GM18508 (cell line): ENCODE data around the gene GUCY2D.
"Not testable (repeated sequence)": the region's sequence is repeated elsewhere in the genome, so short reads cannot be mapped to it uniquely, and the experiment has no call there.

Experiments
- ATAC-seq: cut with Tn5 transposase; IDR thresholded peaks from one replicate; pipeline ENCODE4 v1.9.1; 2021; ENCODE audit warnings: moderate number of reproducible peaks; ENCODE audit not compliant: insufficient read depth, unreplicated experiment

Gene GUCY2D

DNA sequence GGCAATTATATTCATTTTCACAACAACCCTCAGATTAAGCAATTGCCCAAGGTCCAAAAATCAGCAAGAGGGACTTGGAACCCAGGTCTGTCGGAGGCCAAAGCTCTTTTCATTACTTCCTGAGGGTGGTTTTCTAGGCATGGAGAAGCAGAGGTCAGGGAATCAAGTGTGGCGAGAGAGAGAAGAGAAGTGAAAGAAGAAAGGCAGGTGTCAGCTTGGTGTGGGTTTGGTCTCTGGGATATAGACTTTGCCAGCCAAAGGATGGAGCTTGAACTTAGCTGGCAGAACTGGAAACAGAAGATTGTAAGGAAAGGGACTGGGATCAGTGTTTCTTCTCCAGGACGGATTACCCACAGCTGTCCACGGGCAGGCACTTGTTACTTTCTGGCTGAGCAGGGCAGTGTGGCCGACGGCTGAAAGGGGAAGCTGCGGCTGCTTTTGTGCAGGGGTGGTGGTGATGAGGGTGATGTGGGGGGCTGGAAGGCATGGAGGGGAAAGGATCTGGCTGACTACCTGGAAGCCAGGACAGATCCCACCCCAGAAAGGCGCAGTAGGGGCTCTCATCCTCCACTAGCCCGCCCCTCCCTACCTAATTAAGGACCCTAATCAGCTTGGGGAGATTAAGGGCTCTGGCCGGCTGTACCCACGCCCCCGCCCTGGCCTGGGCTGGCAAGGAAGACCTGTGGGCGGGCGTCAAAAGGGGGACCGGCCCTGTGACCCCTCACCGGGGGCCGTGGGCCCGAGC, at the start of gene GUCY2D:
TSS of gene GUCY2D (plus strand) at position 640 of the 745 bp plus-strand sequence. CDS start 433 bp downstream, outside the sequence.
- ATAC-seq: no peak

DNA sequence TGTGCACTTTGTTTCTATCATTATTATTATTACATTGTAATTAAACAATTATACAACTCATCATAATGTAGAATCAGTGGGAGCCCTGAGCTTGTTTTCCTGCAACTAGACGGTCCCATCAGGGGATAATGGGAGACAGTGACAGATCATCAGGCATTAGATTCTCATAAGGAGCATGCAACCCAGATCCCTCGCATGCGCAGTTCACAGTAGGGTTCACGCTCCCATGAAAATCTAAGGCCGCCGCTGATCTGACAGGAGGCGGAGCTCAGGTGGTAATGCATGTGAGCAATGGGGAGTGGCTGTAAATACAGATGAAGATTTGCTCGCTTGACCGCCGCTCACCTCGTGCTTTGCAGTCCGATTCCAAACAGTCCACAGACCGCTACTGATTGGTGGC, 49.1 kb upstream of the GUCY2D start:
- not testable (repeated sequence) for ATAC-seq

DNA sequence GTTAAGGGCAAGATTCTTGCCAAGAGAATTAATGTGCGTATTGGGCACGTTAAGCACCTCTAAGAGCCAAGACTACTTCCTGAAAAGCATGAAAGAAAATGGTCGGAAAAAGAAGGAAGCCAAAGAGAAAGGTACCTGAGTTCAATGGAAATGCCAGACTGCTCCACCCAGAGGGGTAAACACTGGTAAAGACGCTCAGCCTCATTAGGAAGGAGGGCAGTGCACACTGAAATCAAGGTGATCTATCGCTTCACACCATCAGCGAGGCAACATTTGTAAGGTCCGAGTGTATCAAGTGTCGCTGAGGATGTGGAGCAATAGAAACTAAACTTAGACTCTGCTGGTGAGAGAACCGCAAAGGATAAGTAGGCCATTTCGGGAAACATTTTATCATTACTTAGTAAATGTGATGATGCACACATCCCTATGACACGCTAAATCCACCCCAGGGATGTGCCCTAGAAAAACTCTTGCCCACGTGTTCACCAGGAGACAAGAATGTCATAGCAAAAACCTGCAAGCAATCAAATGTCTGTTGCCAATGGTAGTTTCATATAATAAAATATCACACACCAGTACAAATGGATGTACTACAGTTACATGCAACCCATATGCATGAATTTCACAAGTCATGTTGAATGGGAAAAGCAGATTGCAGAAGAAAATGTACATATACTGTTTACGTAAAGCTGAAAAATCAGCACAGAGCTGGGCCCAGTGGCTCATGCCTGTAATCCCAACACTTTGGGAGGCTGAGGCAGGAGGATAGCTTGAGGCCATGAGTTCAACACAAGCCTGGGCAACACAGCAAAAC, 46.8 kb upstream of the GUCY2D start:
- ATAC-seq: no peak

DNA sequence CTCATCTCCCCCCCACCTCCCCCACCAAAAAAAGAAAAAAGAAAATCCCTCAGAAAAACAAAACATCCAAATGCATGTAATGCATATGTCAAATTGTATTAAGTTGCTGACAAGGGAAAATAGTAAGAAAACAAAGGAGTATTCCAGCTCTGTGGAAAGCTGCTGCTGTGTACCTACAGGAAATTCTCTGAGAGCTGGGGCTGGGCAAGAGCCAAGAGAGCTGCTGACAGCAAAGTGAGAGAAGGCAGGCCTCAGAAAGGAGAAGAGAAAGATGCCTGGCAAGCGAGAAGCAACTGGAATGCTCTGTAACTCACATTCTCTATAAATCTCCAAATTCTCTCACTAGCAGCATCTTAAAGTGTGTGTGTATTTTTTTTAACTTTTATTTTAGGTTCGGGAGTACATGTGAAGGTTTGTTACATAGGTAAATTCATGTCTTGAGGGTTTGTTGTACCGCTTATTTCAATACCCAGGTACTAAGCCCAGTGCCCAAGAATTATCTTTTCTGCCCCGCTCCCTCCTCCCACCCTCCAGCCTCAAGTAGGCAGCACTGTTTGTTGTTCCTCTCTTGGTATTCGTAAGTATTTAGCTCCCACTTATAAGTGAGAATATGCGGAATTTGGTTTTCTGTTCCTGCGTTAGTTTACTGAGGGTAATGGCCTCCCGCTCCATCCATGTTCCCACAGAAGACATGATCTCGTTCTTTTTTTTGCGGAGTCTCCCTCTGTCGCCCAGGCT, 46.0 kb upstream of the GUCY2D start:
- no peak for ATAC-seq

DNA sequence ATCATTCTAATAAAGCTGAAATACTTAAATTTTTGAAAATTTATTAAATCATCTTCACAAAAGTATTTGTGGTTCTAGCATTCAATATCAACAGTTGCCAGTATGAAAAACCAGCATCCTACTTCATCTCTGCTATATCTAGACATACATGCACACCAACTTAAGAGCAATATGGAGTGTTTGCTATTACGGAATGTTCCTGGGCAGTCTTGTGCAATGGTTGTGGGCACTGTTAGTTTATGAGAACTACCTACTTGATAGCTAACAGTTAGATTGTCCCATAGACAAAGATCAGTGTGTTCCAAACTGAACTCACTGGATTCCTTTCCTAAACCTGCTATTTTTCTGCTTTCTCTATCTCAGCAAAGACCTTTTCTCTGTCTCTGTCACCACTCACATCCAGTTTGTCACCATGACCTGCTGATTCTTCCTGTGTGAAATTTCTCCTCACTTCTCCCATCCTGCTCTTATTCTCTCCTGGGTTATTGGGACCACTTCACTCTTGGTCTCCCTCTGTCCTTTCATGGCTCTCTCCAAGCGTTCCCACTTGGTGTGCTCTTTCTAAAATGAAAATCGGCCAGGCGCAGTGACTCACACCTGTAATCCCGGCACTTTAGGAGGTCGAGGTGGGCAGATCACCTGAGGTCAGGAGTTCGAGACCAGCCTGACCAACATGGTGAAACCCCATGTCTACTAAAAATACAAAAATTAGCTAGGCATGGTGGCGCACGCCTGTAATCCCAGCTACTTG, 42.7 kb upstream of the GUCY2D start:
- no peak for ATAC-seq

DNA sequence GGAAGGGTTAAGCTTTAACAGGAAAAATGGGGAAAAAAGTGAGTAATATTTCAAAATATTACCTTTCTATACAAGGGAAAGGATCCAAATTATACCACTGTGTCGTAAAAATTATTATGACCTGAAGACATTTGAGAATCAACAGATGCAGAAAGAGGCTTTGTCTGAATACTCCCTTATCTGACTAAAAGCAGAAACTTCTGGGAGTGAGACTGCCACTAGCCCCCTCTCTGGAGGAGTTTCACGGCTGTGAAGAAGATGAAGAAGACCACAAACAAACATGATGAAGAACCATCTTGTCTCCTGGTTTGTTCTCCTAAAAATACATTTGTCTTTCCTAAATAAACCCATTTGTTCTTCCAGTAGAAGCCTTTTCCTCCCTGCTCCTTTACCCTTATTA, 41.0 kb upstream of the GUCY2D start:
- ATAC-seq: no peak

DNA sequence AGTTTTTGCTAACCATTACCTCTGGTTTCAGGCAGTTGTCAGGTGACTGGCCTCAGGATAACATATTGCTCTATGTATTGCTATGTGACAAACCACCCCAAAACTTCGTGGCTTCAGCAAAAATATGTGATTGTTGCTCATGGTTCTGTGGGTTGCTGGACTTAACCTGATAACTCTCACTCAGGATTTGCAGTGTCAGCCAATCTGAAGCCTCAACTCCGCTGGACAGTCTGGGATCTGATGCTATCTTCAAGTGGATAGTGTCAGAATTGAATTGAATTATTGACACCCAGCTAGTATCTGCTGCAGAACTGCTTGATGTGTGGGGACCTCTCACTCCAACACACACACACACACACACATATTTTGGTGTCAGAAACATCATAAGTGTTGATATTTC, 34.7 kb upstream of the GUCY2D start:
- ATAC-seq: no peak

DNA sequence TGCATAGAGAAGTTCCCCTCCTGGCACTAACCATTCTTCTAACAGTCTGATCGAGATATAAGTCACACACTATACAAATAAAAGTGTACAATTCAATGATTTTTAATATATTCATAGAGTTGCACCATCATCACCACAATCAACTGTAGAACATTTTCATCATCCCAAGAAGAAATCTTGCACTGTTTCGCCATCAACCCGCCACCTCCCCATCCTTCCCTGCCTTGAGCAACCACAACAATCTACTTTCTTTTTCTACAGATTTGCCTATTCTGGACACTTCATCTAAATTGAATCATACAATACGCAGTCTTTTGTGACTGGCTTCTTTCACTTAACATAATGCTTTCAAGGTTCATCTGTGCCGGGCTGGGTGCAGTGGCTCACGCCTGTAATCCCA, 33.0 kb upstream of the GUCY2D start:
- no peak for ATAC-seq

DNA sequence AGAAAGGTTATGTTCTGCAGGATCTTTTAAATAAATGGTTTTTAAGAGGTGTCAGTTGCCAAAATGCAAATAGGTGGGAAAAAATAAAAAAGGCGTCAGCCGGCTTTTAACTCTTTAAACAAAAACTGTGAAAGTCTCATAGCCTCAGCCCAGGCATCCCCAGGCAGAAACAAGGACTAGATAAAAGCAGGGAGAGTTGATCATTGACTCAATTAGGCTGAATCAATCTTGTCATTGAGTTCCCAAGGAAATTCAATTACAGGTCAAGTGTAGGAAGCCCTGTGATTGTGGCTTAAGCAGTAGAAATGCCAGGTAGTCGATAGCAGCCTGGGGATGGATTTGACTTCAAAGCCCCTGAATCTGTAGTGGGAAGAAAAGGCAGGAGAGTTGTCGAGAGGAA, 30.8 kb upstream of the GUCY2D start:
- no peak for ATAC-seq

DNA sequence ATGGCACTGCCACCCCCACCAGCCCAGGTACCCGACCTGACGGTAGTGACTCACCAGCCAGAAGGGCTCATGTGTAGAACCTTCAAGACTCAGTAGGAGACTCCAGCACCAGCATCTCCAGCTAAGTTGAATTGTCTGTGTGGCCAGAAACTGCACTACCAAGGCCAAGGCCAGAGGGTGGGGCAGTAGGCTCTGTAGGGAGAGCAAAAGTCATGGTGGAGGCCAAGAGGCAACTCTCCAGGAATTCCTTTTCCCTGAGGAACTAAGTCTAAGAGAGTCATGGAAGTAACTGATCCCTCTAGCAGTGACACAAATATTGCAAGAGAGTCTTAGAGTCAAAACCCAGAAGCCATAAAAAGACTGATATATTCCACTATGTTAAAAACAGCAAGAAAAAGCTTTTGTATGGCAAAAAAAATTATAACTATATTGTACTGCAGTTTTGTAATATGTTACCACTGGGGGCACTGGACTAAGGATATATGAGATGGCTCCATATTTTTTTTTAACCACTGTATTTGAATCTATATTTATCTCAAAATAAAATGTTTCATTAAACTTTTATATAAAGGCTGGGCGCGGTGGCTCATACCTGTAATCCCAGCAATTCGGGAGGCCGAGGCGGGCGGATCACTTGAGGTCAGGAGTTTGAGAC, 30.2 kb upstream of the GUCY2D start:
- no peak for ATAC-seq

DNA sequence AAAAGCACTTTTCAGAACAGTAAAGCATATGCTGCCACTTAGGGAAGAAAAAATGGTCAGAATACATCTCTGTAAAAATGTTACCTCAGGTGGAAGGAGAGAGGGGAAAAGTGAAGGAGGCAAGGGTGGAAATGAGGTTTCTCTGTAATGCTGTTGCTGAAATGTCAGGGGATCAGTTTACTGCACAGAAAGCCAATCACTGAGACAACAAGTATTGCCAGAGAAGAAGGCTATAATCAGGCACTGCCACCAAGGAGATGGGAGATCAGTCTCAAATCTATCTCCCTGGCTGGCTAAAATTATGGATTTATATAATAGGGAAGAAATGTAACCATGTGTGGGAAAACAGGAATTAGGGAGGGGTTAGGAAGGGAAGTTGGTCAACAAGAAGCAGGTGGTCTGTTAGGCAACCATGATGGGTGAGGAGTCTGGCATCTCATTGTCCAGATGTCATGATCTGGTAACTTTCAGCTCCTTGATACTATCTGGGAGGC, 27.7 kb upstream of the GUCY2D start:
- no peak for ATAC-seq

DNA sequence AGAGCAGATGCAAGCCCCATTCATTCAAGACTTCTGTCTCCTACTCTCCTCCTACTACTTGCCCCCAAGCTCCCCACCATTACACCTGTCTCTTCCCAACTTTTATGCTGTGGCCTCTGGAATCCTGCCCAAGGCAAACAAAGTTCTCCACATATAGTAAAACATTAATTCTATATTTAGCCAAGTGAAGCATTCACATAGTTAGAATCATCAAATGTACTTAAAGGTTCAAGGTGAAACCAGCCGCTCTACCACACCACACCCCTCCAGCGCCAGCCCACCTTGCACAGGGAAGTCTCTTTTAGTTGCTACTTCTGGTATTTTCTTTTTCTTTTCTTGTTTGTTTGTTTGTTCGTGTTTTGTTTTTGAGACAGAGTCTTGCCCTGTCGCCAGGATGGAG, 25.4 kb upstream of the GUCY2D start:
- ATAC-seq: no peak

DNA sequence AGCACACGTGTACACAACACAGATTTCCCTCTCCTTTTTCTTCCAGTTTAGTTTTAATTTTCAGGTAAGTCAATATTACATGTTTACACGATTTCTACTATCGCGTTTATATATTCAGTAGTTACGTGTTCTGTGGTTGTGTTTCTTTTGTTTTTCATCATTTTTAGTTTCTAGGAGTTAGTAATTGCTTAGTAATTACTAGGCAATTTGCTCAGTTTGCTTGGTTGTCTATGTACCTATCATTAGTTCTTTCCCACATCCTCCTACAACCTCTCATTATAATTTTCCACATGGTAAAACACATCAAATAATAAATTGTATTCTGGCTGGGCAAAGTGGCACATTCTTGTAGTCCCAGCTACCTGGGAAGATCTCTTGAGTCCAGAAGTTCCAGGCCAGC, 24.6 kb upstream of the GUCY2D start:
- no peak for ATAC-seq

DNA sequence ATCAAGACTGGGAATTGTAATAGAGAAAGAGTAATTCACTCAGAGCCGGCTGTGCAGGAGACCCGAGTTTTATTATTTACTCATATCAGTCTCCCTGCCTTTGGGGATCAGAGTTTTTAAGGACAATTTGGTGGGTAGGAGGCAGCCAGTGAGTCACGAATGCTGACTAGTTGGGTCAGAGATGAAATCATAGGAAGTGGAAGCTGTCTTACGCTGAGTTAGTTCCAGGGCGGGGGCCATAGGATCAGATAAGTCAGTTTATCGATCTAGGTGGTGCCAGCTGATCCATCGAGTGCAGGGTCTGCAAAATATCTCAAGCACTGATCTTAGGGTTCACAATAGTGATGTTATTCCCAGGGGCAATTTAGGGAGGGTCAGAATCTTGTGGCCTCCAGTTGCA, 20.2 kb upstream of the GUCY2D start:
- ATAC-seq: no peak

DNA sequence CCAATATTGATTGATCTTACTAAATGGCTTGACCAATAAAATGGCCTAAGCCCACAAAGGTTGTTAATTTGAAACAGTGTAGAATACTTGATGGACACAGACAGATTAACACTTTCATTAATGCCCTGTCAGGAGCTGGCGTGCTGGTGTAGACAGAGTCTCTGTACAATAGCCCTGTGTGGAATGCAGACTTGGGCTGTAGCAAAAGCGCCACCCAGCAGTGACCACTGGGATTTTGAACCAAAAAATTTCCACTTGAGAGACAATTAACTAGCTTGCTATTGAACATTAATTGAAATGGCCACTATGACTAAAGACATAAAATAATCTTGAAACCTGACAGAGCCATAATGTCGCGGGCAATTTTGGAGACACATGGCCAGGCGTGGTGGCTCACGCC, 19.7 kb upstream of the GUCY2D start:
- ATAC-seq: no peak

DNA sequence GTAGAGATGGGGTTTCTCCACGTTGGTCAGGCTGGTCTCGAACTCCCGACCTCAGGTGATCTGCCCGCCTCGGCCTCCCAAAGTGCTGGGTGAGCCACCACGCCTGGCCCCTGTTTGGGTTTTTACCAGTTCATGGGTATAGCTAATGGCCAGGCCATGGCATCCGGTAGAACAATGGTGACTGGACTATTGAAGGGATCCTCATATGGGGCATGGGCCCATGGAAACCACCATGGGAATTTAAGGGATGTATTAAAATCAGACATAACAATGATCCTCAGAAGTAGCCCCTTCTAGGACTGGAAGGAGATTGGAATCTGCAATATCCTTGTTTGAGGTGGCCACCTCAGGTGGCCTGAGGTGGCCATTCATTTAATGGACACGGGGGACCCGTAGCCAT, 17.5 kb upstream of the GUCY2D start:
- no peak for ATAC-seq

DNA sequence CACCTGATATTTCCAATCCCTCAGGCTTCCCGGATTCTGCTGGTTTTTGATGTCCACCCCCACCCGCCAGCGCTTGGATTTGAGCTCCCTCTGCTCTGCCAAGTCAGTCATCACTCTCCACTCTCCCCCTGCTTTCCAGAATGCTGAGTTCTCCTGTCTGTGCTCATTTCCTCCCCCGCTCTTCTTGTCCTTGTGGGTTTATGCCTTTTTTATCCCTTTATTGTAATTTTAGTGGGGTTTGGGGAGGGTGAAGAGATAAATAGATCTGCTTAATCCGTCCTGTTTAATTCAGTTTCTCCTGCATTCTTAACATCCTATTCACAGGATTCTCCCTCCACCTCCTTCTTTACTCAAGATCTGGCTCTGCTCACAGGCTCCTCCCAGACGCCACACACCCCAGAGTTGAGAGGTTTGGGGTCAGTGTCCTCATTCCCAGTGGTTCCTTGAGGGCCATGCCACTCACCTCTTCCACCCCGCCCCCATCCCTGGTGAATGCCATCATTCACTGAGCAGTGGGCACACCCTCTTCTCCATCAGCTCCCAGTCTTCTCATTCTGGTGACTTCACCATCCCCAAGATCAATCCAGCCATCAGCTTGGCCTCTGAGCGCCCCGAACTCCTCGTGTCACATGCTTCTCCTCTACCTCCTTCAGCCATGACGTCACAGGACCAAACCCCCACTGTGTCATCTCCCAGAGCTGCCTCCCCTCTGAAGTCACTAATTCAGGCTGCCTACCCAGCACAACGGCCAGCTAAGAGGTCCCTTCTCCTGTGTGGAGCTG, 15.1 kb upstream of the GUCY2D start:
- no peak for ATAC-seq

DNA sequence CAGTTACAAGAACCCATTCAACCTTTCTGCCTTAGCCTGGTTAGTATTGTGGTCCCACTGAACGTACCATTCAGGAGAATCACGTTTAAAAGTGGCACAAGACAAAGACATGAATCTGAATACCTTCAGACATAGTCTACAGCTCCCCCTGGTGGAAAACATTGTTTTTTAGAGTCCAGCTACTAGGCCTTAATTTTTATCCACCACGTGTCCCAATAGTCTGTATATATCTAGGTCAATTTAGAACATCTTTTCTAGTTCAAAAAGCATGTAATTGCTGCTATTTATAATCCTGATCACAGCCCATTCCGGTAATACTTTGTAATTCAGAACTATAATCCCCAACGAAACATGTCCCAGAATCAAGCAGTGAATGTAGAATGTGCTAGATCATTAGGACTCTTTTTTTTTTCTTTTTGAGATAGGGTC, 13.7 kb upstream of the GUCY2D start:
- ATAC-seq: no peak
